HEK293 (cell line): ENCODE data around the gene CXCL5.

ENCODE experiments used
- CTCF ChIA-PET: fragments of 350-600 bp; formaldehyde crosslinking; extraction: SDS; loops from one replicate; lab custom pipeline; 2021; ENCODE audit warnings: antibody characterized with exemption; lab: Yijun Ruan, JAX
- POLR2A ChIA-PET: fragments of 300-600 bp; formaldehyde crosslinking; extraction: SDS; loops from one replicate; lab custom pipeline; 2020; ENCODE audit warnings: antibody characterized with exemption, inconsistent platforms; lab: Yijun Ruan, JAX
- H3K27ac ChIP-seq: fragments of 200-500 bp; sonication (Bioruptor generic); 2 replicates; pipeline ENCODE4 v1.5.1; 2014; ENCODE audit warnings: low read depth, low read length, control low read depth, inconsistent platforms; ENCODE audit errors: extremely low read depth
- H3K36me3 ChIP-seq, 2 experiments: fragments of 200-500 bp in 1 of 2; sonication (Bioruptor generic) in 1 of 2; 1 replicate in 1 of 2; 2 replicates in 1 of 2; pipeline ENCODE4 v1.5.1; 2014 to 2017; ENCODE audit warnings: inconsistent platforms in 2 of 2, low read length in 2 of 2; ENCODE audit not compliant: control insufficient read depth in 2 of 2, insufficient read depth in 1 of 2
- H3K4me1 ChIP-seq: fragments of 200-500 bp; sonication (Bioruptor generic); 2 replicates; pipeline ENCODE4 v1.5.1; 2014; ENCODE audit warnings: mild to moderate bottlenecking, low read length, inconsistent platforms; ENCODE audit not compliant: control insufficient read depth, insufficient read depth
- H3K4me3 ChIP-seq: 2 replicates; pipeline ENCODE4 v1.5.1; 2011; ENCODE audit warnings: low read depth, mild to moderate bottlenecking, control low read depth, low read length, moderate library complexity
- H3K9me3 ChIP-seq: fragments of 200-500 bp; sonication (Bioruptor generic); 2 replicates; pipeline ENCODE4 v1.5.1; 2014; ENCODE audit warnings: low read depth, low read length, inconsistent platforms; ENCODE audit not compliant: control insufficient read depth, insufficient read depth
- FEZF1 ChIP-seq: fragments of 450-650 bp; formaldehyde crosslinking; IDR thresholded peaks from 2 replicates; pipeline ENCODE4 v1.5.1; 2016; ENCODE audit warnings: missing biosample characterization, missing genetic modification characterization
- KLF8 ChIP-seq: fragments of 450-650 bp; formaldehyde crosslinking; IDR thresholded peaks from 2 replicates; pipeline ENCODE4 v1.5.1; 2016; ENCODE audit warnings: missing biosample characterization, missing genetic modification characterization
- SALL2 ChIP-seq: fragments of 450-650 bp; formaldehyde crosslinking; IDR thresholded peaks from 2 replicates; pipeline ENCODE4 v1.5.0; 2017; ENCODE audit warnings: missing biosample characterization, mild to moderate bottlenecking, missing genetic modification characterization, borderline replicate concordance
- SP7 ChIP-seq: fragments of 450-650 bp; formaldehyde crosslinking; IDR thresholded peaks from 2 replicates; pipeline ENCODE4 v1.5.1; 2016; ENCODE audit warnings: missing biosample characterization, missing genetic modification characterization
- WT1 ChIP-seq: fragments of 450-650 bp; formaldehyde crosslinking; IDR thresholded peaks from 2 replicates; pipeline ENCODE4 v1.5.1; 2016; ENCODE audit warnings: missing biosample characterization, missing genetic modification characterization
- YY1 ChIP-seq: fragments of 450-650 bp; formaldehyde crosslinking; IDR thresholded peaks from 2 replicates; pipeline ENCODE4 v1.5.1; 2018; ENCODE audit warnings: missing biosample characterization, missing genetic modification characterization
- YY2 ChIP-seq: fragments of 450-650 bp; formaldehyde crosslinking; IDR thresholded peaks from 2 replicates; pipeline ENCODE4 v1.5.1; 2016; ENCODE audit warnings: missing biosample characterization, missing genetic modification characterization
- ZBTB1 ChIP-seq: fragments of 450-650 bp; formaldehyde crosslinking; IDR thresholded peaks from 2 replicates; pipeline ENCODE4 v1.5.1; 2016; ENCODE audit warnings: missing biosample characterization, missing genetic modification characterization
- ZNF114 ChIP-seq: fragments of 450-650 bp; formaldehyde crosslinking; IDR thresholded peaks from 2 replicates; pipeline ENCODE4 v1.5.0; 2017; ENCODE audit warnings: missing biosample characterization, missing genetic modification characterization
- ZNF140 ChIP-seq: fragments of 450-650 bp; formaldehyde crosslinking; IDR thresholded peaks from 2 replicates; pipeline ENCODE4 v1.5.1; 2016; ENCODE audit warnings: missing biosample characterization, missing genetic modification characterization
- ZNF174 ChIP-seq: fragments of 450-650 bp; formaldehyde crosslinking; IDR thresholded peaks from 2 replicates; pipeline ENCODE4 v1.5.0; 2017; ENCODE audit warnings: missing biosample characterization, mild to moderate bottlenecking, missing genetic modification characterization
- ZNF214 ChIP-seq: fragments of 450-650 bp; formaldehyde crosslinking; IDR thresholded peaks from 2 replicates; pipeline ENCODE4 v1.5.1; 2017; ENCODE audit warnings: missing biosample characterization, mild to moderate bottlenecking, missing genetic modification characterization, borderline replicate concordance
- ZNF221 ChIP-seq: fragments of 450-650 bp; formaldehyde crosslinking; IDR thresholded peaks from 2 replicates; pipeline ENCODE4 v1.5.1; 2017; ENCODE audit warnings: missing biosample characterization, missing genetic modification characterization, borderline replicate concordance
- ZNF274 ChIP-seq, 2 experiments: fragments of 200-500 bp in 1 of 2; fragments of 450-650 bp in 1 of 2; sonication (Bioruptor generic) in 1 of 2; formaldehyde crosslinking in 1 of 2; IDR thresholded peaks; 2 replicates each; pipeline versions ENCODE4 v1.5.1 to v1.6.1; 2014 to 2016; ENCODE audit warnings: borderline replicate concordance in 1 of 2, inconsistent platforms in 1 of 2, low read length in 1 of 2, missing biosample characterization in 1 of 2, missing genetic modification characterization in 1 of 2
- ZNF571 ChIP-seq: fragments of 450-650 bp; formaldehyde crosslinking; IDR thresholded peaks from 2 replicates; pipeline ENCODE4 v1.5.0; 2017; ENCODE audit warnings: missing biosample characterization, missing genetic modification characterization
- ZNF629 ChIP-seq: fragments of 450-650 bp; formaldehyde crosslinking; IDR thresholded peaks from 2 replicates; pipeline ENCODE4 v1.5.1; 2017; ENCODE audit warnings: missing biosample characterization, missing genetic modification characterization
- ZNF660 ChIP-seq: fragments of 450-650 bp; IDR thresholded peaks from 2 replicates; pipeline ENCODE4 v1.5.1; 2018; ENCODE audit warnings: missing biosample characterization, mild to moderate bottlenecking, missing genetic modification characterization
- ZNF701 ChIP-seq: fragments of 450-650 bp; formaldehyde crosslinking; IDR thresholded peaks from 2 replicates; pipeline ENCODE4 v1.5.1; 2016; ENCODE audit warnings: missing biosample characterization, missing genetic modification characterization
- ZNF830 ChIP-seq: fragments of 450-650 bp; IDR thresholded peaks from 2 replicates; pipeline ENCODE4 v1.5.0; 2018; ENCODE audit warnings: missing biosample characterization, missing genetic modification characterization, low read depth, mild to moderate bottlenecking, moderate library complexity
- ZSCAN30 ChIP-seq: fragments of 450-650 bp; IDR thresholded peaks from 2 replicates; pipeline ENCODE4 v1.5.1; 2018; ENCODE audit warnings: missing biosample characterization, mild to moderate bottlenecking, missing genetic modification characterization, moderate library complexity
- TF ChIP-seq, protein P1 (sequence below): fragments of 450-650 bp; formaldehyde crosslinking; IDR thresholded peaks from 2 replicates; pipeline ENCODE4 v1.5.1; 2017; ENCODE audit warnings: missing biosample characterization, missing genetic modification characterization
- TF ChIP-seq, protein P2 (sequence below): fragments of 450-650 bp; formaldehyde crosslinking; IDR thresholded peaks from 2 replicates; pipeline ENCODE4 v1.5.0; 2017; ENCODE audit warnings: missing biosample characterization, missing genetic modification characterization, borderline replicate concordance
- TF ChIP-seq, protein P3 (sequence below): fragments of 450-650 bp; formaldehyde crosslinking; IDR thresholded peaks from 2 replicates; pipeline ENCODE4 v1.5.1; 2016; ENCODE audit warnings: missing biosample characterization, missing genetic modification characterization, low read depth
- TF ChIP-seq, protein P4 (sequence below): fragments of 450-650 bp; formaldehyde crosslinking; IDR thresholded peaks from 2 replicates; pipeline ENCODE4 v1.5.1; 2016; ENCODE audit warnings: missing biosample characterization, missing genetic modification characterization

CXCL5 gene

DNA sequence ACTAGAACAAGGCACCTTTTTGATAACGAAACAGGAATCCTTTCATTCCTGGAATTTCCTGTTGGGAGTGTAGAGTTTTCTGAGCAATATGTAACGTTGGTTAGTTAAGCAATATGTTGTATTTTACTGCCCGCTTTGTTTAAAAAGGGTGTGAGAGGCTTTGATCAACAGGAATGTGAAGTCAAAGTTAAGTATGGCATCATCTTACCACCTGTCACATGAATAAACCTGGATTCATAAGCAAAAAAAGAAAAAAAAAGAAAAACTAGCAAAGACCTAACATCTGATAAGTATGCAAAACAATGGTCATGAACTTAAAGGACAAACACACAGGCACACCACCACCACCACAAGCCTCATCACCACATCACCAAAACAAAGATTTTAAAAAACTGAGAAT, 7.1 kb upstream of the CXCL5 start:
- no peaks in the 10 kb centered on the region for H3K36me3 ChIP-seq
- H3K4me1 ChIP-seq = no peaks in the 10 kb centered on the region
- ChIA-PET CTCF (no interaction called here), POLR2A (no interaction called here)
- H3K4me3 ChIP-seq = no peak overlapping the region
- H3K27ac ChIP-seq = no peak overlapping the region
- TF ChIP-seq YY2 (no peak), ZNF274 (IDR thresholded peaks at IDR 0.05; ENCODE audit: low read length) (no peak), ZNF274 (tag by site-specific recombination; IDR thresholded peaks at IDR 0.05; ENCODE audit: borderline replicate concordance) (no peak), KLF8 (no peak), YY1 (tag by site-specific recombination) (no peak), ZNF174 (tag by site-specific recombination) (no peak), ZSCAN30 (tag by site-specific recombination) (no peak), ZNF701 (tag by site-specific recombination) (no peak), ZNF571 (tag by site-specific recombination) (no peak), SP7 (tag by site-specific recombination) (no peak), ZNF221 (tag by site-specific recombination) (no peak), ZNF660 (tag by site-specific recombination) (no peak), ZNF830 (no peak)
- TF ChIP-seq, protein P1, sequence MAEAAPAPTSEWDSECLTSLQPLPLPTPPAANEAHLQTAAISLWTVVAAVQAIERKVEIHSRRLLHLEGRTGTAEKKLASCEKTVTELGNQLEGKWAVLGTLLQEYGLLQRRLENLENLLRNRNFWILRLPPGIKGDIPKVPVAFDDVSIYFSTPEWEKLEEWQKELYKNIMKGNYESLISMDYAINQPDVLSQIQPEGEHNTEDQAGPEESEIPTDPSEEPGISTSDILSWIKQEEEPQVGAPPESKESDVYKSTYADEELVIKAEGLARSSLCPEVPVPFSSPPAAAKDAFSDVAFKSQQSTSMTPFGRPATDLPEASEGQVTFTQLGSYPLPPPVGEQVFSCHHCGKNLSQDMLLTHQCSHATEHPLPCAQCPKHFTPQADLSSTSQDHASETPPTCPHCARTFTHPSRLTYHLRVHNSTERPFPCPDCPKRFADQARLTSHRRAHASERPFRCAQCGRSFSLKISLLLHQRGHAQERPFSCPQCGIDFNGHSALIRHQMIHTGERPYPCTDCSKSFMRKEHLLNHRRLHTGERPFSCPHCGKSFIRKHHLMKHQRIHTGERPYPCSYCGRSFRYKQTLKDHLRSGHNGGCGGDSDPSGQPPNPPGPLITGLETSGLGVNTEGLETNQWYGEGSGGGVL (tag by site-specific recombination) = no peak
- TF ChIP-seq, protein P2, sequence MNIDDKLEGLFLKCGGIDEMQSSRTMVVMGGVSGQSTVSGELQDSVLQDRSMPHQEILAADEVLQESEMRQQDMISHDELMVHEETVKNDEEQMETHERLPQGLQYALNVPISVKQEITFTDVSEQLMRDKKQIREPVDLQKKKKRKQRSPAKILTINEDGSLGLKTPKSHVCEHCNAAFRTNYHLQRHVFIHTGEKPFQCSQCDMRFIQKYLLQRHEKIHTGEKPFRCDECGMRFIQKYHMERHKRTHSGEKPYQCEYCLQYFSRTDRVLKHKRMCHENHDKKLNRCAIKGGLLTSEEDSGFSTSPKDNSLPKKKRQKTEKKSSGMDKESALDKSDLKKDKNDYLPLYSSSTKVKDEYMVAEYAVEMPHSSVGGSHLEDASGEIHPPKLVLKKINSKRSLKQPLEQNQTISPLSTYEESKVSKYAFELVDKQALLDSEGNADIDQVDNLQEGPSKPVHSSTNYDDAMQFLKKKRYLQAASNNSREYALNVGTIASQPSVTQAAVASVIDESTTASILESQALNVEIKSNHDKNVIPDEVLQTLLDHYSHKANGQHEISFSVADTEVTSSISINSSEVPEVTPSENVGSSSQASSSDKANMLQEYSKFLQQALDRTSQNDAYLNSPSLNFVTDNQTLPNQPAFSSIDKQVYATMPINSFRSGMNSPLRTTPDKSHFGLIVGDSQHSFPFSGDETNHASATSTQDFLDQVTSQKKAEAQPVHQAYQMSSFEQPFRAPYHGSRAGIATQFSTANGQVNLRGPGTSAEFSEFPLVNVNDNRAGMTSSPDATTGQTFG (tag by site-specific recombination) = no peak
- TF ChIP-seq, protein P3, sequence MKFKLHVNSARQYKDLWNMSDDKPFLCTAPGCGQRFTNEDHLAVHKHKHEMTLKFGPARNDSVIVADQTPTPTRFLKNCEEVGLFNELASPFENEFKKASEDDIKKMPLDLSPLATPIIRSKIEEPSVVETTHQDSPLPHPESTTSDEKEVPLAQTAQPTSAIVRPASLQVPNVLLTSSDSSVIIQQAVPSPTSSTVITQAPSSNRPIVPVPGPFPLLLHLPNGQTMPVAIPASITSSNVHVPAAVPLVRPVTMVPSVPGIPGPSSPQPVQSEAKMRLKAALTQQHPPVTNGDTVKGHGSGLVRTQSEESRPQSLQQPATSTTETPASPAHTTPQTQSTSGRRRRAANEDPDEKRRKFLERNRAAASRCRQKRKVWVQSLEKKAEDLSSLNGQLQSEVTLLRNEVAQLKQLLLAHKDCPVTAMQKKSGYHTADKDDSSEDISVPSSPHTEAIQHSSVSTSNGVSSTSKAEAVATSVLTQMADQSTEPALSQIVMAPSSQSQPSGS = no peak
- no peaks in the 10 kb centered on the region for H3K9me3 ChIP-seq

DNA sequence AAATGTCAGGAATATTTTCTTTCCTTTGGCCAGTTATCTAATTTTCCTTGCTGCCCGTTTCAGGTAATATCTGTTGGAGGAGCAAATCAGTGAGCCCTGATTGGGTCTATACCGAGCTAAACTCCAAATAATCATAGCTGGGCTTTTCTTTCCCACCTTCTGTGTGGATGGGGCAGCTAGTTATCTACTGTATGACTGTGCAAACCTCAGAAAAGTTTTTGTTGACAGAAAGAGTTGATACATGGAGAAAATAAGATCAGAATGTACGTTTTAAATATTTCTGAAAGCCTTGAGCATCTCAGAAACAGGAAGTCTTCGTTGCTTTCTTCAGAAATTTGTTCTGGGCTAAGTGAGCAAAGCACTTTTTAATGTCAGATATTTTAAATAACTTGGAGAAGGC, 6.2 kb upstream of the CXCL5 start:
- no peaks in the 10 kb centered on the region for H3K36me3 ChIP-seq
- CTCF ChIA-PET = no interaction called here
- POLR2A ChIA-PET = no interaction called here
- H3K9me3 ChIP-seq = no peaks in the 10 kb centered on the region
- no peak overlapping the region for H3K4me3 ChIP-seq
- H3K4me1 ChIP-seq = no peaks in the 10 kb centered on the region
- H3K27ac ChIP-seq = no peak overlapping the region
- TF ChIP-seq ZSCAN30 (tag by site-specific recombination) = no peak
- no peak for TF ChIP-seq WT1
- TF ChIP-seq ZNF701 (tag by site-specific recombination) = no peak
- no peak for TF ChIP-seq FEZF1 (tag by site-specific recombination)
- TF ChIP-seq, protein P4, sequence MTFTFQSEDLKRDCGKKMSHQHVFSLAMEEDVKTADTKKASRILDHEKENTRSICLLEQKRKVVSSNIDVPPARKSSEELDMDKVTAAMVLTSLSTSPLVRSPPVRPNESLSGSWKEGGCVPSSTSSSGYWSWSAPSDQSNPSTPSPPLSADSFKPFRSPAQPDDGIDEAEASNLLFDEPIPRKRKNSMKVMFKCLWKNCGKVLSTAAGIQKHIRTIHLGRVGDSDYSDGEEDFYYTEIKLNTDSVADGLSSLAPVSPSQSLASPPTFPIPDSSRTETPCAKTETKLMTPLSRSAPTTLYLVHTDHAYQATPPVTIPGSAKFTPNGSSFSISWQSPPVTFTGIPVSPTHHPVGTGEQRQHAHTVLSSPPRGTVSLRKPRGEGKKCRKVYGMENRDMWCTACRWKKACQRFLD = no peak
- TF ChIP-seq SALL2 = no peak
- TF ChIP-seq ZNF214 (tag by site-specific recombination) = no peak
- TF ChIP-seq ZBTB1 (tag by site-specific recombination) = no peak
- no peak for TF ChIP-seq ZNF629 (tag by site-specific recombination)
- TF ChIP-seq ZNF114 = no peak
- no peak for TF ChIP-seq ZNF140 (tag by site-specific recombination)
